ENCODE measurements around the gene SEZ6L.
"Not testable (repeated sequence)": the region's sequence is repeated elsewhere in the genome, so short reads cannot be mapped to it uniquely, and the experiment has no call there.

The SEZ6L gene

DNA sequence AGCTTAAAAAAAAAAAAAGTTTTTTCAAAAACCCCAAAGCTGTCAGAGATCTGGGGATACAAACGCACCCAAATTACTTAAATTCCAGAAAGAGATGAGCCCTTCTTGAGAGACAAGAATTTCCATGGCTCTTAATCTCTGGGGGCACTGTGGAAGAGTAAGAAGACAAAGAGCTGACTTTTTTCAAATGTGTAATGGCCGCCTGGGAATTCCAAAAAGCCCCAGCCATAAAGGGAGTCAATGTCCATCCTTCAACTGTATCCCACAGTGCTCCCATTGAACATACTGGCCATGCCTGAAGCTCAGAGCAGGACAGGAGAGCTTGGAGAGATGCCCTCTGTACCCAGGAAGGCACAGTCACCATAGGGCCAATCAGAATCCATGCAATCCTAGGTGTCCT, 222.4 kb downstream of the SEZ6L start:
- DNase-seq, result no peak

DNA sequence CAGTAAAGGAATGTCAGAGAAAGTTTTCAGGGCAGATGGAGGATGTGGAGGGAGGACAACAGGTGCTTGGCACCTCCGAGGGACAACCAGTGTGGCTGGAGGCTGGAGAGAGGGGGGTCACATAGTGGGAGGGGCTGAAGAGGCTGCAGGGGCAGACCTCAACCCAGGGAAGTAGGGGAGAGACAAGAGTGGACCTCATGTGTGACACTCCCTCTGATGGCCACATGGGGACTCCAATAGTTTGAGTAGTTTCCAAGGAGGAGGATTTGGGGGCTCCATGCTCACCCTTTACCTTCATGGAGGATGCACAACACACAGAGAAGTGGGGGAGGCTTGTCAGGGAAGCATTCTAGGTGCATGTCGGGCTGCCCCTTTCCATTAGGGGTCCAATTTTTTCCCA, 224.7 kb downstream of the SEZ6L start:
- DNase-seq, result no peak

- DNase-seq, result no peak
These were observed 225.5 kb downstream of the SEZ6L start for GRCh38 chr22:26394777-26395176.

DNA sequence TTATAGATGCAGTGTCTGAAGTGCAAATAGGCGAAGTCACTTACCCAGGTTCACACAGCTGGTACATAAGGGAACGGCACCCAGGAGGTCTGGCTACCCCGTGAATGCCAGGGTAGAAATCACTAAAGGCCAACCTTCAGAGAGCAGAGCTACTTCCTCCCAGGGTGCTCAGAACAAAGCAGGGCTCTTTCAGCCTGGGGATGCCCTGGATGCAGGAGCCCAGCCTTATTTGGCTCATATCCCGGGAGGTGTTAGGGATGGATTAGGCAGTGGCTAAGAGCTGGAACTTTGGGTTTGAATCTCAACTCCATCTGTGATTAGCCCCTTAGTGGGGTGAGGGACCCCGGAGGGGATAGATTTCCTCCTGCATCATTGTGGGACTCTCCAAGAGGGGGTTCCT, 226.7 kb downstream of the SEZ6L start:
- DNase-seq, result peak; percentile 4

GRCh38 chr22:26398741-26399153, 229.5 kb downstream of the SEZ6L start:
- peak; percentile 0 for DNase-seq

DNA sequence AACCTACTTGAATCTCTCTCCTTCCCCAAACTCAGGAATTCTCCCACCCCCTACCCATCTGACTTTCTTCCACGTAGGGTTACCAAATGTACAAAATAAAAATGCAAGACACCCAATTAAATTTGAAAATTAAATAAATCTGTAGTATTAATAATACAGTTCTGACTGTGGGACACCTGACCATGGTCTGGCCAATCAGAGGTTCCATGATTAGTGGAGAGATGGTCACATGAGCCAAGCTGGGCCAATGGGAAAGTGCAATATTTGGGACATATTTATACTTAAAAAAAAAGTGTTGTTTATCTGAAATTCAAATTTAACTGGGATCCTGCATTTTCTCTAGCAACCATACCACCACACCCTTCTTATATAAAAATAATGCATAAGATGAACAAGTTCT, 230.0 kb downstream of the SEZ6L start:
- DNase-seq, result no peak

DNA sequence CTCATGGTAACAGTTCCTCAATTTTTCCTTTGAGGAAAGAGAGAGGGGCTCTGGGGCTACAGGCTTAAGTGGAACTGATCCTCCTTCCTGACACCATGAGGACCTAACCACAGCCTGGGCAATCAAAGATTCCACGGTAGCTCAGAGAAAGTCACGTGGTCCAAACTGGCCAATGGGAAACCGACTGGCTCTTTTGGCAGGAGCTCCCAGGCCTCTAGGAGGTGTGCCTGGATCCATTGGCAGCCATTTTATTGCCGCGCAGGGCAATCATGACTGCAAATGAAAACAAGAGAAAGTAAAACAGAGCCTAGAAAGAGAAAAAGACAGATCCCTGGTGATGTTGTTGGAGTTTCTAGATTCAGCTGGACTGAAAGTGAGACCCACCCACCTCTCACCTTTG, 232.5 kb downstream of the SEZ6L start:
- DNase-seq, result no peak

GRCh38 chr22:26404851-26405421, 235.7 kb downstream of the SEZ6L start:
- no peak for DNase-seq

DNA sequence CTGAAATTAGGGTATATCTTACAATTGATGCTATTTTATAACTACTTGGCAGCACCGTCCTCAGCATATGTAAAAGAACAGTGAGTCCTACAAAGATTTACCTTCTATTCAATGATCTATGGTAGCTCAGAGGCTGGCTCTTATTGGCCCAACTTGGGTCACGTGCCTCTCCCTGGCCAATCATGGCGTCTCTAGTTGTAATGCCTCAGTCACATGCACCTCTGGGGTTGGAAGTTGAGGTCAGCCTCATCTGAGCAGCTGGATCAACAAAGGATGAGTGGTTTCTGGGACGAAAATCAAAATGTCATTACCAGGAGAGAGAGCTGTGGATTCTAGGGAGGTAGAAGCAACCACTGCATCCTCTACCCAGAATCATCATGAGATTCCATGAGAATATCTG, 236.9 kb downstream of the SEZ6L start:
- DNase-seq, result peak; percentile 18

DNA sequence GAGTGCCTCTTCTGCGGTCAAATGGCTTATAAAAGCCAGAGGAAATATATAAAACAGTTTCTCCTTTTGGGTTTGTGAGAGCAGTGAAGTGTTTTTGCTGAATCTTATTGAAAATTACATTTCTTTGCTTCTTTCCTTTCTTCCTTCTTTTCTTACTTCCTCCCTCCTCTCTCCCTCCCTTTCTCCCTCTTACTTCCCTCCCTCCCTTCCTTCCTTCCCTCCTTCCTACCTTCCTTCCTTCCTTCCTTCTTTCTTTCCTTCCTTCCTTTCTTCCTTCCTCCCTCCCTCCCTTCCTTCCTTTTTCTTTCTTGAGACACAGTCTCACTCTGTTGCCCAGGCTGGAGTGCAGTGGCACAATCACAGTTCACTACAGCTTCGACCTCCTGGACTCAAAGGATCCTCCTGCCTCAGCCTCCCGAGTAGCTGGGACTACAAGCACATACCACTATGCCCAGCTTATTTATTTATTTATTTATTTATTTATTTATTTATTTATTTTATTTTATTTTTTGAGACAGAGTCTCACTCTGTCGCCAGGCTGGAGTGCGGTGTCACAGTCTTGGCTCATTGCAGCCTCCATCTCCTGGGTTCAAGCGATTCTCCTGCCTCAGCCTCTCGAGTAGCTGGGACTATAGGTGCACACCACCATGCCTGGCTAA, 239.4 kb downstream of the SEZ6L start:
- not testable (repeated sequence) for DNase-seq

- no peak for DNase-seq
These were observed 240.6 kb downstream of the SEZ6L start for GRCh38 chr22:26409719-26410335.

- no peak for DNase-seq
These were observed 241.1 kb downstream of the SEZ6L start for GRCh38 chr22:26410386-26410785.

- DNase-seq, result no peak
These were observed 245.1 kb downstream of the SEZ6L start for GRCh38 chr22:26414347-26414746.

DNA sequence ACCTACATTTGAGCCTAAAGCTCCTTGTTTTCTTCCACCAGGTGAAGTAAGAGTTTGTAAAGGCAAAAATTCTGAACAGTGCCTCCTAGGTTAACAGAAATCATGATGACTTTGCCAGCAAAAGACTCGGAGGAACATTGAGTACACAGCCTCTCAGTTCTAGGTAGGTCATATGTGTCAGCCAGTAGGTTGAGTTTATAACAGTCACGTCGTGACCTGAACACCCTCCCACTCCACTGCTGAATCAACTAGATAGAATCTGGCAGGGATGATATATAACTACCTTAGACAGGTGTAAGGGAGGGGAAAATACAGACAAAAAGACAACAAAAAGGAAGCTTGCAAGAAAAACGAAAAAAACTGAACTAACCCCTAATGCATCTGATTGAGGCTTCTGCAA, 247.0 kb downstream of the SEZ6L start:
- no peak for DNase-seq

DNA sequence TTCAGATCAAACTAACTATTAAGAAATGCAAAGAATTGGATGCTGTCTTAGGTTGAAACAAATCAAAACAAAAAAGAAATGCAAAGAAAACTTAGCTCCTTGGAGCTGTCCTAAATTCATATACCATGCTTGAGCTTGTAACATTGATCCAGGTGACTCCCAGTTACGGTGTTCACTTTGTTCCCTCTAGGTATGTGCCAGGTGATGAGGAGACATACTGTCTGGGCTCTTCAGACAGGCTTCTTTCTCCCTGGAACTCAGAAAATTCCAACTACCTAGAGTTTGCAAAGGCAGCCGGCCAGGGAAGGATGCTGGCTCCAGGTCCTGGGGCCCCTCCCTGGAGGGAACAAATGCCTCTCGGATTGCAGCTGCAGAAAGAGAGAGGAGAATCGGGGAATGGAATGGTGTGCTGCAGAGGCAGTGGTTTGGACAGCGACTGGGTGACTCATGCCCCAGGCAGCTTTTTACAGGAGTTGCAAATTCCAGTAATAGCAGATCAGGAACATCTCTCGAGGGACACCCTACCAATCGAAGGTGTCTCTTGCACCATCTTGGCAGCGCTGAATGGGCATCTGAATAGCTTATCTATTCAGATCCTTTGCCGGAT, 247.5 kb downstream of the SEZ6L start:
- no peak for DNase-seq

- DNase-seq, result no peak
These were observed 248.1 kb downstream of the SEZ6L start for GRCh38 chr22:26417406-26417805.

DNA sequence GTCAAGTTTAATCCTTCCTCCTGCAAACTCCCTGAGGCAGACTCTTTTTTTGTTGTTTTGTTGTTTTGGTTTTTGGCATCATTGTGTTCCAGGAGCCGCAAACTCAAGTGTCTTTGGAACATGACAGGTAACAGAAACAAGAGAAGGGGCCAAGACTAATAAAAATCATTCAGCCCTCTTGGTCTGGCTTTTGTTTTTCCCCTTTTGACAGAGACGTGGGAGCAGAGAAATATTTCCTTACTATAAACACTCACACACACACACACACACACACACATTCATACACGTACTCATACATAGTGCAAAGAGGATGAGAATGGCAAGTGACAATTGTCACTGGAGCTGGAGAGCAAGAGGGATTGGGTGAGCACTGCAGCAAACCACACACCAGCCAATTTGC, 249.4 kb downstream of the SEZ6L start:
- no peak for DNase-seq

DNA sequence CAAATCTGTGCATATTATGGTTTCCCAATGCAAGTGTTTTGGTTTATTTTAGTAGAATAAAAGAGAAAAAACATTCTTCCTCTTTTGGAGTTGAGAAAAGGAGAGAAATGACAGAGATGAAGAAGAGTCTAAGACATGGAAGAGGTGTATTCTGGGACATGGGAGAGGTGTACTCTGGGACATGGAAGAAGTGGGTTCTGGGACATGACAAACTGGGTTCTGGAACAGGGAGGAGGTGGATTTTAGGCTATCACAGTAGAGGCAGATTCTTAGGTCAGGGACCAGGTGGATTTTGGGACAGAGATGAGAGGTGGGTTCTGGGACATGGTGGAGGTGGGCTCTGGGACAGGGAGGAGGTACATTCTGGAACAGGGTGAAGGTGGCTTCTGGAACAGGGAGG, 257.7 kb downstream of the SEZ6L start:
- DNase-seq, result no peak

DNA sequence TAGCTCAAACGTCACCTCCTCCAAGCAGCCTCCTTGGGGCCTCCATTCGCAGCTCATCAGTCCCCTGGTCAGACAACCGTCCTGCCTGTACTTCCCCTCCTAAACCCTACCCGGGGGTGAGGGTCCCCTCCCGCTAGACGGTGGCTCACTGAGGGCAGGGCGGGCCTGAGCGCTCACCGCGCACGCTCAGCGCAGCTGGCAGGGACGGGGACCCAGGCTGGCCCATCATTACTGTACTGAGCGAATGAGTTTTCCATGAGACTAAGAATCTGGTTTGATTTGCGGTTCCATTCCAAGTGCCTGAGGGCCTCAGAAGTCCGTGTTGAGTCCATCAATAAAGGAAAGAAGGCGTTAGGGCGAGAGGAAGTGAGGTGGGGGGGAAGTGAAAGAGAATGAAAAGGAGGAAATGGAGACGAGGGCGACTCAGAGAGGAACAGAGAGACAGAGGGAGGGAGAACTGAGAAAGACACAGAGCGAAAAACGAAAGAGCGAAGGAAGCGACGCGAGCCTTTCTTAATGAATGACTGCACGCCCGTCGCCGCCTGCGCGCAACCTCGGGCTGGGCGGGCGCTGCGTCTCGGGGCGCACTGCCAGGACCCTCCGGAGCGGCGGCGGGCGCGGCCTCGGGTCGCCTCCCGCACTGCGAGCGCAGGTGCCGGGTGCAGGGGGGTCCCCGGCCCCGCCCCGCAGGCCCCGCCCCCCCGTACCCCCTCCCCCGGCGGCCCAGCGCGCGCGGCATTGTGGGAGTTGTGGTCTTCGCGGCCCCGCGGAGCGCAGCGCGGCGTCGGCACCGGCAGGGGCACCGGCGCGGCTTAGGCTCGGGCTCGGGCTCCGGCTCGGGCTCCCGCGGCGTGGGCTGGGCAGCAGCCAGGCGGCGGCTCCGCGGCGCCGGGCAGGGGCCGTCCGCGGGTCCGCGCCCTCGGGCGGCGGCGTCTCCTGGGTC, 259.5 kb downstream of the SEZ6L start, which contains the start of gene ASPHD2:
ASPHD2 (plus strand) TSS at position 746 of the 943 bp plus-strand sequence. CDS start 4,356 bp downstream, outside the sequence.
- no peak for DNase-seq

DNA sequence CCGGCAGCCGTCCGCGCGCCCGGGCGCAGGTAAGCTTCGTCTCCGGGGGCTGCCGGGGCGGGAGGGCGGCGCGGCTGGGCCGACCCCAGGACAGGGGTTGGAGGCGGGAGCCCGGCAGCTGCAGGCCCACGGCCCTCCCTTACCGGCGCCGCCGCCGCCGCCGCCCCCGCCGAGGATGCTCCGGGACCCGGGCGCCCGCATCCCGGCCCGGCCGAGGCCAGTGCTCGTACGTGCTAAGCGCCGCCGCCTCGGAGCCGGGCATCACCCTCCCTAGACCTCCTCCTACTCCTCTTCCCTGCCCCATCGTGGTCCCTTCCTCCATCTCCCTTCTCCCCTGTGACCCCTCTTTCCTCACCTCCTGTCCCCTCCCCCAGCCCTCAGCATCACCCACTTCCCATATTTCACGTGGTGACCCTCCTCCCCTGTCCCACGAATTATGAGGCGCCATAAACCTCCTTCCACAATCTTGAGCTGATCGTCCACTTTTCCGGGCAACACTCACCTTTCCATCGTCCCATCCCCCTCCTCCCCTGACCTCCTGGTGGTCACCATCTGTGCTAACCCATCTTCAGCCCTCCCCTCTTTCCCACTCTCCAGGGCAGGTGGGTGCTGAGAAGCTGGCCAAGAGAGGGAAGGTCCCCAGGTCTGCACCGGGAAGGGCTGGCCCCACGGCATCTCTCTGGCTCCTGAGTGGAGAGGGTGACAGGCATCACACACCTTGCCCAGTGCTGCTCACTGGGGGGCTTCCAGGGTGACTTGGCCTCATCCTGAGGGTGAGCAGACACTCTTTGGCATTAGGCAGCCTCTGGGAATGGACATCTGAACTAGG, 260.4 kb downstream of the SEZ6L start:
- no peak for DNase-seq

GRCh38 chr22:26430600-26430999, 261.3 kb downstream of the SEZ6L start:
- no peak for DNase-seq
